ENCODE data around the gene MSMO1.
"Not testable (repeated sequence)": the region's sequence is repeated elsewhere in the genome, so short reads cannot be mapped to it uniquely, and the experiment has no call there.

MSMO1 gene

GRCh38 chr4:165327211-165328100, at the start of gene MSMO1:
MSMO1 (plus strand) TSS chr4:165327669; CDS start chr4:165333371, 5,702 bp downstream.
- DNase-seq = peak; percentile 99

DNA sequence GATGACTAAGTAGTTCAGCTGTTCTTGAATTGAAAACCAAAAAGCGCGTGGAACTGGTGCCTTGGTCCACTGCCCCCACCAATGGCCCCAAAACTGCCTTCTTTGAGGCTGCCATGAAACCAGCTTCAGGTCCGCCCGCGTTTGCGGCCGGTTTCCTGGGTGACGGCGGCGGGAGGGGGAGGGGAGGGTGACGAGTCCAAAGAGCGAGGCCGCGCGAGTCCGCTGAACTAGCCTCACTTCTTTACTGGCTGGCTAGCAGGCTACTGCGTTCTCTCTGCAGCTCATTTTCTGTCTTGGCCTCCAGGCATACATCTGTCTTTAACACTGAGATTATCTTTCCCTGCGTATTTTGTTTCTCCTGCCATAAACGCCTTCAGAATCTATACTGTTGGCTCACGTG, 47.9 kb upstream of the MSMO1 start:
- DNase-seq = not testable (repeated sequence)

GRCh38 chr4:165284697-165285096, 42.8 kb upstream of the MSMO1 start:
- not testable (repeated sequence) for DNase-seq

DNA sequence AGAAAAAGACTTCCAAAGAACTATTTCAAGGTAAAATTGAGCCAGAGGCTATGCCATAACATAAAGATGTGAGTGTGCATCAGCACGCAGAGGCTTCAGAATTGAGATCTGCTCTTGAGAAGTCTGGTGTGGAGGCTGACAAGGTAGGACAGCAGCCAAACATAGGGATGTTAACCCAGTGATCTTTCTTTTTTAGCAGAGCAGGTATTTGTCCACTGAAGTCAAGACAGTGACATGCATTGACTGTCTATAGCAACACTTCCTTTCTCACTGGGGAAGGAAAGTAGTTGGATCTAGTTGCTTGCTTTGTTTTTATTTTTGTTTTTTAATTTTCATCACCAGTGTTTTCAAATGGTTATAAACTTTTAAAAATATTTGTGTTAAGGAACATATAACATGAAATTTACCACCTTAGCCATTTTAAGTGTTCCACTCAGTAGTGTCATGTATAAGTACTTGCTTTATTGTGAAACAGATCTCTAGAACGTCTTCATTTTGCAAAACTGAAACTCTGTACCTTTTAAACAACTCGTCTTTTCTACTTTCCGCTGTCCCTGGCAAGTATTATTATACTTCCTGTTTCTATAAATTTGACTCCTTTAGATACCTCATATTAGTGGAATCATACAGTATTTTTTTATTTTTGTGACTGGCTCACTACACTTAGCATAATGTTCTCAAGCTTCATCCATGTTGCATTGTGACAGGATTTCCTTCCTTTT, 40.7 kb upstream of the MSMO1 start:
- not testable (repeated sequence) for DNase-seq

- no peak for DNase-seq
Measured at GRCh38 chr4:165288226-165288625, 39.2 kb upstream of the MSMO1 start.

DNA sequence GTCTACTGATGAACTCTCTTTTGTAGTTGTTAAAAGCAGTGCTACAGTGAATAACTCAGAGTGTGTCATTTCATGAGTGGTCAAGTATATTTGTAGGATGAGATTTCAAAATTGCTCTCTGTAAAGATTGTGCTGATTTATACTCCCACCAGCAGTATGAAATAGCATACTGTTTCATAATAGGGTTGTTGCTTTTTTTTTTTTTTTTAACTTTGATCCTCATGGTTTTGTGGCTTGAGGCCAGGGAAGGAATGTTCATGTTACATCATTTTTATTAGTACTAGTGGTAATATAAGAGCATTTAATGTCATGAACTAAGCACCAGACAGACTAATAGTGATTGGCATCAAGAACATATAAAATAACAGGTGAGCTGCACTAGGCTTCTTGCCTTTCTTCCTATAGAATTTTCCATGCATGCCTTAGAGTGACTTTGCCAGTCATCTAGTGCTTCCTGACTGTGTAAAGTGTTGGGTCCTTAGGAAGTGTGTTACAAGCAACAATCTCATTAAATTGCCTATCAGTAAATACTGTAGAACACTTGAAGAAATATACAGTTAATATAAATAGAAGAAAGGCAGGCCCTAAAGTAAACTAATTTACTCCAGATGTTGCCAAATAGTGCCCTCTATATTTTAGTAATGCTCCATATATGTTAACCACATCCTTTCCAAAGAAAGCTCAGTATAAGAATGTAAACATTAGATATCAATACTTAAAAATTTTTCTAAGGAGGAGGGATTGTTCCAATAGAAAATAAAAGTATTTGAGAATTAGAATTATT, 38.6 kb upstream of the MSMO1 start:
- DNase-seq = peak; percentile 82

- no peak for DNase-seq
Measured at GRCh38 chr4:165289423-165289785, 38.1 kb upstream of the MSMO1 start.

DNA sequence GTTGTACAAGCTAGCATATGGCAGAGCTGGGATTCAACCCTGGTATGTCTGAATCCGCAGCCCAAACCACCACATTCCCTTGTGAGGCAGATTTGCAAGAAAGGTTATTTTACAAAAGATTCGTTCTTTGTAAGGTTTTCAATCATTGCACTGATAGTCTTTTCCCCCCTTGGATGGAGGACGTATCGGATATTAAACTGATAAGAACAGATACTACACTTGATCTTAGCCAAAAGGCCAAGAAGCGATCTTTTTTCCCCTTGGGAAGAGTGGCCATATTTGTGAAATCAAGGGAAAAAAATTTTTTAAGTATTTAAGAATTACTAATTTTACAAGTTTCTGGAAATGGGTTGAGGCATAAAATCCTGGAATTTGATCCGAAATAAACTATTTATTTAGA, 34.4 kb upstream of the MSMO1 start:
- no peak for DNase-seq

- DNase-seq = no peak
Measured at GRCh38 chr4:165293927-165294649, 33.4 kb upstream of the MSMO1 start.

DNA sequence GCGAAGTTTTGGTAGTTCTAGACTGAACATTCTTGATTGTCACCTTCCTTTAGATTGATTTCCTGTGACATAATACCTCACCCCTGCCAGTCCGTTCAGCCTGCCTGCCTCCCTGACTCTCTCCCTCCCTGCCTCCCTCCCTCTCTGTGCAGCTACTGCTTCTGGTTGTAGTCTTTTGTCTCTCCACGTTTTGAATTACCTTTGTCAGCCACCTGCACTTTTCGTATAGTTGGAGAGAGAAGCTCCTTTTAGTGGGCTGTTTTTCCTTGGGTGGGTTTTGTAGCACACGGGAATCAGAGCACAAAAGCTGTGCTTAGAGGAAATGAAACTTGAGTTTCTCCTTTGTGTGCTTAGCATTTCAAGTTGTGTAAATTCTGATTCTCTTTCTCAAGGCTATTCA, 32.6 kb upstream of the MSMO1 start:
- DNase-seq = no peak

- DNase-seq = no peak
Measured at GRCh38 chr4:165297626-165298025, 29.8 kb upstream of the MSMO1 start.

DNA sequence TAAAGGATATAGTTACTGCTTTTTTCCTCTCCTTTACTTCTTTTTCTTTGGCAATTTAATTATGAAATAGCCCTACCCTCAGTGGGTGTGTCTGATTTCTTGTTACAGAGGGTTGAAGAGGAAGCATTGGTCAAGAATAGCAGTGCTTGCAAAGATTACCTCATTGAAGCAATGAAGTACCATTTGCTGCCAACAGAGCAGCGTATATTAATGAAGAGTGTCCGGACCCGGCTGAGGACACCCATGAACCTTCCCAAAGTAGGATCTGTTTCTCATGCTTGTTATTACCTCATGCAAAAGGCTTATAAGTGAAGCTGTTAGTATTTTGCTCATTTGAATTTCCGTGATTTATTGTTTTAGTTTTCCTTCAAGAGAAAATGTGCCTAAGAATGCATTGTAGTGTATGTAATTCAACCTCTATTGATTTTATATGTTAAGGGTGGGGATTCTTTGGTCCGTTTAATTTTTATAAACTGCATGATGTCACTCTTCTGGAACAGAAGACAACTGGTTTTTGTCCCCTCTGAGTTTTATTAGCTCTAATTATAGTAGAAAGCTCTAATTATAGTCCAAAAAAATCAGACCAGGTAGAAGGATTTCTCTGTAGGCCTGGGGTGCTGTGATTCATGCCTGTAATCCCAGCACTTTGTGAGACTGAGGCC, 27.9 kb upstream of the MSMO1 start:
- no peak for DNase-seq

DNA sequence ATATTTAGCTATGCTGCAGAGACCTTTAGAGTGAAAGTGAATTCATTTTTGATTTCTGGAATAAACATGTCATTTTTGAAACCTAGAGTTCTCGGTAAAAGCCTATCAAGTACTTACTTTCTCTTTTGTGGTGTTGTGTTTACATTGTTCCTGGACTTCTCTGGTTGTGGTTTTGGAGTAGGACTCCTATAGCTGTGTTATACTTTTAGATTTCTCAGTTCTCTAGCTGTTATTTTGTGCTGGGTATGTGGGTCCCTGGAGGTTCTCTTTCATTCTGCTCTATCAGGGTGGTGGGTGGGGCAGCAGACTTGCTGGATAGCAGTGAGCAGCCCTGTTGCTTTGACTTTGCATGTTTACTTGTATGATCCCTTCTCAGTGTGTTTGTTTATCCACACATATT, 25.6 kb upstream of the MSMO1 start:
- DNase-seq = no peak

- DNase-seq = no peak
Measured at GRCh38 chr4:165302658-165303057, 24.8 kb upstream of the MSMO1 start.

DNA sequence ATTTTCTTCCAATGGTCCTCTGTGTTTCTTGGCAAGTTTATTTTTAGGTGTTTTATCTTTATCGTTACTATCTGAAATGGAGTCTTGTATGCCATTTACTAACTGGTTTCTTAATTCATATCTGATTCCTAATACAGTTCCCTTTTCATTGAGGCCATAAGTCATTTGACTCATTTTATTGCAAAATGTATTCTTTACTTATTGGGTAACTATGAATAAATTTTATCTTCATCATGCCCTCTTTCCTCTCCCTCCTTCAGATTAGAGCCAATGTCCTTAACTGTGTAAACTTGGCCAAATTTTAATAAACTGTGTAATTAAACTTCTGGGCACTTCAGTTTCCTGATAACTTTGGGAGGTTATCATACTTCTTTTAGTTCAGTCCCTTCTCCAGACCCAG, 19.3 kb upstream of the MSMO1 start:
- no peak for DNase-seq

DNA sequence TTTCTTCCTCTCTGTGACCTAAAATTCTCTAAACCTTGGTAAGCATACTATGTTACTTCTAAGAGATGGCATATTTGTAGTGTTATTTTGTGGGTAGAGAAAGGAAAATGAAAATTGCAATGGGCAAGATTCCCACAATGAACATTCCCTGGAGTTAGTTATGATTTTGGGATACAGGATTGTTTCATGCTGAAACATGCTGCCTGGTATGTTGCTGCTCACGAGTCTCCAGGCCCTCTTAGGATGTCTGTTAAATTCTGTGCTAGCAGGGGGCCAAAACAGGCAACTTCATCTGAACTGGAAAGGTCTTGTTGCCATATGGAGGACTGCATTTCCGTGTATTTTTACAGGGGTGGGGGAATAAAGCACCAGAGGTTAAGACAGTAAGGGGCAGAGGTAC, 18.9 kb upstream of the MSMO1 start:
- DNase-seq = peak; percentile 66

- no peak for DNase-seq
Measured at GRCh38 chr4:165309456-165309855, 18.0 kb upstream of the MSMO1 start.

DNA sequence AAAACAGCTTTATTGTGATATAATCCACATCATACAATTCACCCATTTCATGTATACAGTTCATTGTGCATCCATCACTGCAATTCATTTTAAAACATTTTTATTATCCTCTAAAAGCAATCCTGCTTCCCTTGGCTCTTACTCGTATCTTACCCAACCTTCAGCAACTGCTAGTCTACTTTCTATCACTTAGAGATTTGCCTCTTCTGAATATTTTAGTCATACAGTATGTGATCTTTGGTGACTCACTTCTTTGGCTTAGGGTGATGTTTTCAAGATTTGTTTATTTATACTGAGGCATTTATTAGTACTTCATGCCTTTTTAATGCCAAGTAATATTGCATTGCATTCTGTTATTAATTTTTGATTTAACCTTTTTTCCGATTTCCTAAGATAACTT, 15.0 kb upstream of the MSMO1 start:
- peak; percentile 28 for DNase-seq

DNA sequence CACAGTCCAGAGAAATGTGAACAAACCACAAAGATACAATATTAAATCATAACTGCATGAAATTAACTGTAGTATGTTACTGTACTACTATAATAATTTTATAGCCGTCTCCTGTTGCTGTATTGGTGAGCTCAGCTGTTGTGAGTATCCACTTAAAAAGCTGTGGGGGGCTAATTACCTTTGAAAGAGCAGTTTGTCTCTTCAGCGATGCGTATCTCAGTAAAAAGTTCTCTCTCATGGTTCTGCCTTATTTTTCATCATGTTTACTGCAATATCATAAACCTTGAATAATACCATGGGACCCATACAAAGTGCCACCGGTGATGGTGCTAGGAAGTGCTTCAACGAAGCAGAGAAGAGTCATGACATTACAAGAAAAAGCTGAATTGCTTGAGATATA, 8.4 kb upstream of the MSMO1 start:
- DNase-seq = no peak

- DNase-seq = no peak
Measured at GRCh38 chr4:165319509-165319908, 8.0 kb upstream of the MSMO1 start.

DNA sequence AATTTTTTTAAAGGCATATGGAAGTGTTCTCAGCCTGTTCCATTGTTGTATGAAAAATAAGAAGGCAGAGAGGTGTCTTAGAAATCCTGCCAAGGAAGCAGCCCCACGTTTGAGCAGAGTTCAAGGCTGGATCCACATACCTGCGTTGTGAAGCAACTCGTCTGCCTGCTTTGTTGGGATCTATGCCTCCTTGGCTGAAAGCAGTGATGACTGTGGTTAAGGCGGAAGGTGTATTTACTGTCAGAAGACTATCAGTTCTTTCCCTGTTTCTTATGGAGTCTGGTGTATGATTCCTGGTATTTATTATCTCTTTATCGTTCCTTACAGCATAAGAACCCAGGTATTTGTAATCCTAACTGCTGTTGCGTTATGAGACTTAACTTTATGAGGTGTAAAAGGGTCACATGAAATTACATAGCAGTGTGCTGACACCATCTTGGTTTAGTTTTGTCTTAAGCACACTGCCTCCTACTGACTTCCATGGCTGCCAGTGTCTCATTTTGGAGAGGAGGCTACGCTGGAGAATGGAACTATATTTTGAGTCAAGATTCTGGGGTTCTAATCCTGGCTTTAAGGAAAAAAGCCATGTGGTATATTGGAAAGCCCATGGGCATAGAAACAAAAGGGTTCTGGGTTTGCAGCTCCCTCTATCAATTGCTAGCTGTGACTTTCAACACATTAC, 3.1 kb upstream of the MSMO1 start:
- no peak for DNase-seq

DNA sequence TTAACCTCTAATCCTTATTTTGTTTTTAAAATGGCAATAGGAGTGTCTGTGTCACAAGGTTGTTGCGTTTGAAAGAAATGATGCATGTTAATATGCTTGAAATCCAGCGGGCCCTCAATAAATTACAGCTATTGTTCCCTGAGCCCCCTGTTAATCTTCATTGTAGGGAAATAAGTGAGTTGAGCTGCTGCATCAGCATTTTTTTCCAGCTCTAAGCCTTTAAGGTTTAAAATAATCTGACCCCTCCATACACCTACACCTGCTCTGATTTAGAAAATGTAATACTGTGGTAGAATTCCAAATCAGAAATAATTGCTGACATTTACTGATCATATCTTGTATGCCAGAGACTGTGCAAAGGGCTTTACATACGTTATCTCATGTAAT, 2.6 kb upstream of the MSMO1 start:
- no peak for DNase-seq

Measured in fibroblast of upper back skin (primary cell).